Central memory CD4-positive, alpha-beta T cell (primary cell): Measurements from ENCODE around the gene ATP9A.

Experiments used
- DNase-seq: peaks from one replicate; pipeline ENCODE4 v3.0.0; 2022

The ATP9A gene

DNA sequence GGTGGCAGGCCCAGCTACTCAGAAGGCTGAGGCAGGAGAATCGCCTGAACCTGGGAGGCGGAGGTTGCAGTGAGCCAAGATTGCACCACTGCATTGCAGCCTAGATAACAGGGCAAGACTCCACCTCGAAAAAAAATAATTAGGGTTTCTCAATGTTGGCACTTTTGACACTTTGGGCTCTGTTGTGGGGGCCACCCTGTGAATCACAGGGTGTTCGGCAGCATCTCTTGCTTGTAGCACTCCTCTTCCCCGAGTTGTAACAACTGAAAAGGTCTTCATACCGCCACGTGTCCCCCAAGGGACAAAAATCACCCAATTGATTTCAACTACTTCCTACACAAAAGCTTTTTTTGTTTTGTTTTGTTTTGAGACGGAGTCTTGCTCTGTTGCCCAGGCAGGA is 172.4 kb downstream of the ATP9A start:
- no peak for DNase-seq

DNA sequence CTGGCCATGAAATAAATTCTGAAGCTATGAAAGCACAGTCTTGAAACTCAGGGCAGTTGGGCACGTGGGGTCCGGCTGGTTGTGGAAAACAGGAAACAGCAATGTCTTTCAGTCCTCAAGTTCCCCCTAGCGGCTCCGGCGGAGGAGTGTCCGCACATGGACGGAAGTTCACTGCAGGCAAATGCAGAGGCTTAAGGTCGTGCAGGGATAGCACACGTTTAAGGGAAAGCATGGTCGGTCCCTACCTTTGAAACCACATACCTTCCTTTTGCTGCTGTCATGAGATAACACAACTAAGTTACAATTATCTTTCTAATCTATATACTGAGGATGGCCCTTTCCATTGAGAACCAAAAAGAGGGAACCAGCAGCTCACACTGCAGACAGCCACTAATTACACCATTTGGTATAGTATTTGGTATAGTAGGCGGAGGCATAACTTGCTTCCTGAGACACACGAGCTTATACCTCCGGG is 173.1 kb downstream of the ATP9A start:
- peak; percentile 63 for DNase-seq

DNA sequence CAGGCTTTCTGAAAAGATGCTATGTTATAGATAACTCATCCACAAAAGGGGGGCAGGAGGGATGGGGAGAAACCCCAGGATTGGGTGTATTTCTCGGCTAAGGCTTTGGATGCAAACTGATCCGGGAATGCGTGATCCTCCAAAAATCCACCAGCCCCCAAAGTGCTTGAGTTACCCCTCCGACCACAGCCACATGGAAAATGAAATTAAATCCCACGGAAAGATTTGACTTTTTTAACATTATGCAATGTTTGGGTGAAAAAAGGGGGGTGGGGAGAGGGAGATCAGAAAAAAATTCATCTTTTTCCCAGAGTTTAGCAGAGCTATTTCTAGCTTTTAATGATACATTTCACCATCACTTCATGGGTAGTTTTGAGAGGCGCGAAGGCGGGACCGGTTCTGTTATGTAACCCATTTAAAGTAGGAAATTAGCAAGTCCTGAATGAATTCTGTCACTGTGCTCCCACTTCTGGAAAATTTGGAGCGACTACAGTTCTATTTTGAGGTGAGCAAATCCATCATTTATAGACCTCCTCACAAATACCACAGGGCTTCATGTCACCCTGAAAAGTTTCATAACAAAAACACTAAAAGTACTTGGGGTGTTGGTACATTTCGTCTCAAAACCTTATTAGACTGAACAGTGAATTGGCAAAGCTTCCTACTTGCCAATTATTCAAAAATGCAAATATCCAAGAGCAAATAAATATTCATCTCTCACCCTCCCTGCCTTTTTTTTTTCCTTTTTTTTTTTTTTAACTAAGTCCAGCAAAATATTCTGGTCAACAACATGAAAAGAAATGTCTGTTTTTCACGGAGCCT is 173.7 kb downstream of the ATP9A start:
- DNase-seq = no peak

DNA sequence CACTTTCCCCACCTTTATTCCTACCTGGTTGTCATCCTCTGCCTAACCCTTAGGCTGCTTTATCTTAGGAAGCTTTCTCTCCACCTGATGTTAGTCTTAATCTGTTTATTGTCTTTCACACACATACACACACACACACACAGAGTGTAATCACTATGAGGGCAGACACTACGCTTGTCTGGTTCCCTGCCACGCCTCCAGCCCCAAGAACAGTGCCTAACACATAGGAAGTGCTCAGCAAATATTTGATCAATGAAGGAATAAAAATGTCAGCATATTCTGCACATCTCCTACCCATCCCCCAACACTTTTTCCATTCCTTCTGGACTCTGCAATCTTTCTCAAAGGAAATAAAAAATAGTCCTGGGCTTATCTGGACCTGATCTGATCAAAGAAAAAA is 174.6 kb downstream of the ATP9A start:
- no peak for DNase-seq

DNA sequence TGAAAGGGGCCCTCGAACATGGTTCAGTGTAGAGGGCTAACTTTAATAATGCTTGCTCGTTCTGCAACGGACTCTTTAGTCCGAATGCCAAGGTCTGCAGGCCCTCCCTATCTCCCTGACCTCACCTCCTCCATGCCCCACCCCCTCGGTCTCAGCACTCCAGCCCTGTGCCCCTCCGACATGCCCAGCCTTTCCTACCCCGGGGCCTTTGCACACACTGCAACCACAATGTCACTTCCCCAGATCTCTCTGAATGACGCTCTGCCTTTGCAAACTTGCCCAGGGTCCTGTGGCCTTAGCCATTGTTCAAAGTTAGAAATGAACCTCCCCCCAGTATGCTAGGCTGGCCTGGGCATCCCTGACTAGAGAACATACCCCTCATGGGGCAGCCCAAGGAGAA is 175.6 kb downstream of the ATP9A start:
- DNase-seq = no peak

DNA sequence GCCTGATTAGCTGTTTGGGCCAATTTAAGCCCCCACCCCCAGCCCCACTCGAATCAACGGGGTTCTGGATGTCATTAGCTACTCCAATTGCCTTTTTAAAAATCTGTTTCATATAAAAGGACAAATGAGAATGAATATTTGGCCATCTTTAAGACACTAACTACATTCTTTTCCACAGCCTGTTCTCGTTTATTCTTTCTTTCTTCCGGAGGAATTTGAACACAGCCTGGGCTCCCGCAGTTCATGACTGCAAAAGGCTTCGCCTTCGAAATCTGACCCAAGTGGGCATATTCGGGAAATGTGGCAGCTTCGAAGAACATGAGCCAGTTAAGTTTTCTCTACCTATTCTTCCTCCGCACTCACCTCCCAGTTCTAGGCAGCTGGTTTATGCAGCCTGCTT is 176.3 kb downstream of the ATP9A start:
- no peak for DNase-seq

DNA sequence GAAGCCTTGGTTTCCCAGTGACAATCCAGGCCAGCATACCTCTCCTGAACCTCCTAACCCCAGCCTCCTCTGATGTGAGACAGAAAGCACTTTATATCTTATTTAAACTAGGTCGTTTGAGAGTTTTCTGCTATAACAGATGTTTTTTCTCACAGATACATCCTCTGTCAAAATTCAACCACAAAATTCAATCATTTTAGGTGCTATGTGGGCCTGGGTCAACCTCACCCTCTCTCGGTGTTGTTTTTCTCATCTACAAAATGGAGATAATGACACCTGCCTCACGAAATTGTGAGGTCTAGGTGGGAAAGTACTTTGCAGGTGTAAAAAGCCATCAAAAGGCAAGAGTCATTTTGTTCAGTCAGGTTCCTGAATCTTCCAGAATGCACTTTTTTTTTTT is 179.4 kb downstream of the ATP9A start:
- no peak for DNase-seq

DNA sequence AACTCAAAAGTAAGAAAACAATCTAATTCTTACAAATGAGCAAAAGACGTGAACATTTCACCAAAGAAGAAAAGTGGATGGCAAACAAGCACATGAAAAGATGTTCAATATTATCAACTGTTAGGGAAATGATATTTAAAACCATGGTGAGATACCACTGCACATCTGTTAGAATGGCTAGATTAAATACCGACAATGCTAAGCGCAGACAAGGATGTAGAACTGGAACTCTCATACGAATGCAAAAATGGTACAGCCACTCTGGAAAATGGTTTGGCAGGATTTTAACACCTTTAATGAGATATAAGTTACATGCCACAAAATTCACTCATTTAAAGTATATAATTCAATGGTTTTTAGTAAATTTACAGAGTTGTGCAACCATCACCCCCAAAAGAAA is 181.0 kb downstream of the ATP9A start:
- DNase-seq = no peak

DNA sequence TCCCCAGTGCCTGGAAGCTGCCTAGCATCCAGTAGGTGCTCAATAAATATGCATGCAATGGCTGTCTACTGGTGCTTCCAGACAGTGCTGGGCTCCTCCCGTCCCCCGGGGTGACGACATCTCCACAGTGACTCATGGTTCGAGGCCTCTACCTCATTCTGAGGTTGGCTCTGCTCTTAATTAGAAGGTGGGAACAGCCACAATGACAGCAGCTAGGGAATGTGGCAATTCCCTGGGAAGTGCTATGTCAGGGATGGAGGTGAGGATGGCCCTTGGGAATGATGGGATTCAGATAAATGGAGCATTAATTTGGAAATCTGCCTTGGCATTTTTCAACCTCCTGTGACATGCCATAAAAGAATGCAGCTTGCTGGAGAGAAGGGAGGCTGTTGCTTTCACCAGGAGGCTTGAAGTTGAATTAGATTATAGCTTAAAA is 182.2 kb downstream of the ATP9A start:
- no peak for DNase-seq

DNA sequence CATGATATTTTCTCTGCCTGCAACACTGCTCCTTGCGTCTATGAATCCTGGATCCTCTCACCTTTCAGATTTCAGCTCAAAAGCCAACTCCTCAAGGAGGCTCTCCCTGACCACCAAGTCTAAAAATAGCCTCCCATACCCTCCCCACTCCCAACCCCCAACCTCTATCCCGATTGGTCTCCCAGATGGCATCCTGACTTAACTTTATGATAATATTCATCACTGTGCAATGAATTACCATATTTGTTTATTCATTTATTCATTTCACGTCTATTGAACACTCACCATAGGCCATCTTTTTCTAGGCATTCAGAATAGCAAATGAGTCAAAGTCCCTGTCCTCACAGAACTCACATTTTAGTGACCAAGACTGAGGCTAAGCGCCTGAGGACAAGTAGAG is 183.0 kb downstream of the ATP9A start:
- DNase-seq = no peak

DNA sequence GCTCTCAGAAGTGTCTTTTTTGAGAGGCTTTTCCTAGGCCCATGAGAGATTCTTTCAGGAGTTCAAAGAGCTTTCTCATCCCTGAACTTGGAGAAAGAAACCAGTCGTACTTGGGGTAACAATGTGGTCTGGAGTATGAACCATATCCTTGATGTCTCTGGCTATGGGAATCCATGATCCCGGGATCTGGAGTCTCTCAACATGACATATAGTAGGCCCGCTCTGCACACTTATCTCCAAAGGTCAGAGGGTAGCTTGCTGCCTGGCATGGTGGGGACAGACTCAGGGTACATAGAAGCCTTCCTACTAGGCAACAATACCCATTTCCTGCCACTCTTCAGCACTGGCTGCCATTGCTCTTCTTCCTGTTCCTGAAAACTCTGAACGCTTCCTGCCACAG is 183.5 kb downstream of the ATP9A start:
- DNase-seq = no peak

DNA sequence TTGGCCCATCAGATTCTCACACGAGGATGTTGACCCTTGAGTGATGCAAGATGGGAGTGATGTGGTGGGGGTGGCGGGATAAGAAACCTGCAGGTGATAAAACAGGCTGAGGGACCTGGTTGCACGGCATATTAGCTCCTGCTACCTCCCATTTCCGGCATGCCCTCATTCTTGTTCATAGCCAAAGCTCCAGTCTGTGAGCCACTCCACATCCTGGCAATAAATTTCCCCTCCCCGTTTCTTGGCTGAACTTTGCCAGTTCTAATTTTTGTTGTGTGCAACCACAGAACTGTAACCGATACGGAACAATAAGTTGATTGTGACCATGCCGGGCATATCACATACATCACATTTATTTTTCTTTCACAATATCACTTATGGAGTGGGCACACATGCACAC is 184.1 kb downstream of the ATP9A start:
- DNase-seq = no peak

DNA sequence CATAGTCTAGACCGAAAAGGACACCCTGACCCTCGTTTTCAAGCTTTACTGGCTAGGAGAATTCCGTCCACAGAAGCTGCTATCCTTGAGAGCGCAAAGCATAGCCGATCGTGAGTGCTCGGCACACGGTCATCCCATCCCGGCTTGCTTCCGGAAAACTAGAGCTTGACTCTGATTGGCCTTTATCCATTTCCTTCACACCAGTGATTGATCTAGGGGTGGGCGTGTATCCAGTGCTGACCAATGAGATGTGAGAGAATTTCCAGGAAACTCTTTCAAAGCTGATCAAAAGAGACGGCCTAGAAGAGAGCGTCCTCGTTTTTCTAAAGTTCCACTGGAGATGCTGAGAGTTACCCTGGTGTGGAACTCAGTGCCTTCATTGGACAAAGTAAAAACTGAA is 184.7 kb downstream of the ATP9A start:
- DNase-seq = no peak

DNA sequence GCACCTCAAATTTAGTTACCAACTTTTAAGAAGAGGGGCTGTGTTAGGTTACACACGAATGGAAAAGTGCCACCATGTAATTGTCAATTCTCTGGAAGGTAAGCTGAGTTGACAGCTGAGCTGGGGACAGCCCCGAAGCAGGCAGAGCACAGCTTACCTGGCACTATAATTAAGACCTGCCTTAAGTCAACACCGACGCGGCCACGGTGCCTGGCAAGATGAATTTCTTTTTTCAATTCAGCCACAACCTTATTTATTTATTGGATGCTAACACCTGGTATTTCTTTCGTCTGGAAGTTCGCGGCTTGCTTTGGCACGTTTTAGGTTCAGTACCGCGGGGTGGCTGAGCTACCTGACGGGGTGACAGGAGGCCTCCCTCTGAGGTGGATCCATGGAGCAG is 185.1 kb downstream of the ATP9A start:
- no peak for DNase-seq

DNA sequence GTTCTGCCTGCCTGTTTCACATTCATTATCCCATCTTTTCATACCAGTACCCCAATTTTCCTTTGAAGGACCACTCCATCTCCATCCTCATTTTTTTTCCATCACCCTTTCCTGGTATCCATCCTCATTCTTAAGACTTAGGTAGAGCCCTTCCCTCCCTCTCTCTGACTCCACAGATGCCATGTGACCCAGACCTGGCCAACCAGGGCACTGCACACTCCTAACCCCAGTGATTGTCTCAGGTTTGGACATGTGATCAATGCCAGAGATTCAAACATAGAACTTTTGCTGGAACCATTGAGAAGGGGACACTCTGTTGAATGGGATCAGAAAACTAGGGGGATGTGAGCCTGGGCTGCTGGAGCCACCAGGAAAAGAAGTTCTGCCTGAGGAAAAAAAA is 186.6 kb downstream of the ATP9A start:
- DNase-seq = no peak

DNA sequence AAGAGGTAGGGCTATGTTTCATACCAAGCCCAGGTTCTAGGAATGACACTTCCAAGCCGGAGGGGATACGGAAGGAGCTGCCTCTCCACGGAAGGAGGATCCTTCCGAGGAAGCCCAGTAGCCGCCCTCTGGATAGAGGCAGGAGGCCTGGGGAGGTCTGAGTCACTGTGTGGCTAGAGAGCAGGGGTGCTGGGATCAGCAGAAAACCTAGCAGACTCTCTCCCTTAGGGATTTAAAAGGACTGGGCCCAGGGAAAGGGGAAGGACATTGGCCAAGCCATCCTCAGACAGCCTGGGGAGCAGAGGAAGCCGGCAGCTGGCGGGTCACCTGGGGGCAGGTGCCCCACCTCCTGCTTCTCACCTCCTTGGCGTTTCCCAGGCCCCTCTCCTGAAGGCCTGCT is 189.1 kb downstream of the ATP9A start:
- no peak for DNase-seq

DNA sequence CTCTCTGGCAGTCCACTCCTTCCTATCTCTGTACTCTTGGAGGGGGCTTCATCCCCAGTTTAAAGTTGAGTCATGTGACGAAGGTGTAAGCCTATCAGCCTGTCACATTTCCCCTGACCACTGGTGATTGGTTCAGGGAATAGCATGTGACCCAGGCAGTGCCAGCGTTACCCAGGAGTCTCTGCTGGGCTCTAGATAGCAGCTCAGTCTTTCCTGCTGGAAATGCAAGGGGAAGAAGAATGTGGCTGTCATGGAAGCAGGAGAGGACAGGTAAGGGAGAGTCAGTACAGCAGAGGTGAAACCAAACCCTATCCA is 190.1 kb downstream of the ATP9A start:
- no peak for DNase-seq

DNA sequence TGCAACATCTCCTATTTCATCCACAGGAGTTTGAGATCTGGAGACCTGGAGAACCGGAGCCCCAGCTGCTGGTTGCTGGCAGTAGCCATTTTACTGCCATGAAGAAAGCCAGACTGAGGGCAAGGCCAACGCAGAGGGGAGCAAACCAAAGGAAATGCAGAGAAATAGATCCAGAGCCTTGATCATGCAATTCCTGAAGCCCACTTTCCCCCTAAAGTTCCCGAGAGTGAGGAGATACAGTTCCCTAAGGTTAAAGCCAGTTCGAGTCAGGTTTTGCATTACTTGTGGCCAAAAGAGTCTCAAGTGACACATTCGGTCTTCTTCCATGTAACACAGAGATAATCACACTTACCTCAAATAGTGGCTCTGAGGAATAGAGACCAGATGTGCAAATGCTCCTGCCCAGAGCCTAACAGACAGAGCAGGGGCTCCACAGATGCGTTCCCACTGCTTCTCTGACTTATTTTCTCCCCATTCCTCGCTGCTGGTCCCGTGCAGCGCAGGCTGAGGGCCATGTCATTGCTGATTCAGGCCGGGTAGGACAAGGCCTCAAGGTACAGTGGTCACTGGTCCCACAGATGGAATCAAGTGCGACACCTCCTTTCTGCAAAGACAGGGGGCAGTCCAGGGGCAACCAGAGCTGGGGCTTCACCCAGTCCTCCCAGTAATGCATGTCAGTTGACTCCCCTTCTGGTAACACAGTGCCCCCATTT is 190.6 kb downstream of the ATP9A start:
- no peak for DNase-seq

DNA sequence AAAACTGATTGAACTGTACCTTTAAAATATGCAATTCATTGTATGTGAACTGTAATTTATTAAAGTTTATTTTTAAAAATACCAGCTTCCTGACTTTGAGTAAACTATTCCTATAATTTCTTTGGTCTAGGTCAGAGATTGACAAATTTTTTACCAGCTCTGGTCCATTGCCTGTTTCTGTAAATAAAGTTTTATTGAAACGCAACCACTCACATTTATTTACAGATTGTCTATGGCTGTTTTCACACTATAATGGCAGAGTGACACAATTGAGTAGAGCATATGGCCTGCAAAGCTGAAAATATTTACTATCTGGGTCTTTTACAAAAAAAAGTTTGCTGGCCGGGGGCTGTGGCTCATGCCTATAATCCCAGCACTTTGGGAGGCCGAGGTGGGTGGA is 192.7 kb downstream of the ATP9A start:
- no peak for DNase-seq

DNA sequence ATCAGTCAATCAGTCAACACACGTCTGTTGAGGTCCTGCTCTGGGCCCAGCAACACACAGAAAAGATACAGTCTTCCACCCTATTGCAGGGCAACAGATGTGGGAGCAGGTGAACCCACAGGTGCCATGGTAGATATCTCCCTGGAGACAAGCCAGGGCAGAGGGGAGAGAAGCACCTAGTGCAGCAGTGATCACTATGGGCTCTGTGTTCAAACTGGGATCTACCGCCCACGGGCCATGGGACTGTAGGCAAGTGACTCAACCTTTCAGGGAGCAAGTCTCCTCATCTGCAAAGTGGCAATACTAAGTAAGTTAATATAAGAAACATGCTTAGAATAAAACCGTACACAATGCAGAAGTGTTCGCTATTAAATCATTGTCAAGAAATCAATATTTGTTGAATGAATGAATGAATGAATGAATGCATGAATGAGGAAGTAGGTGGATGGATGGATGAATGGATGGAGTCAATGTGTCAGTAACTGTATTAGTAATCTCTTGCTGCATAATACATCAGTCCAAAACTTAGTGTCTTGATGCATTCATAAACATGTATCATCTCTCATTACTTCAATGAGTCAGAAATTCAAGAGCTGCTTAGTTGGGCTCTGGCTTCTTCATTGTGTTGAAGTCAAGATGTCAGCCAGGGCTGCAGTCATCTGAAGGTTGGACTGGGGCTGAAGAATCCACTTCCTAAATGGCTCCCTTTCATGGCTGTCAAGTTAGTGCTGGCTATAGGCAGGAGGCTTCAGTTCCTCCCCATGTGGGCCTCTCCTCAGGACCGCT is 193.7 kb downstream of the ATP9A start:
- no peak for DNase-seq

DNA sequence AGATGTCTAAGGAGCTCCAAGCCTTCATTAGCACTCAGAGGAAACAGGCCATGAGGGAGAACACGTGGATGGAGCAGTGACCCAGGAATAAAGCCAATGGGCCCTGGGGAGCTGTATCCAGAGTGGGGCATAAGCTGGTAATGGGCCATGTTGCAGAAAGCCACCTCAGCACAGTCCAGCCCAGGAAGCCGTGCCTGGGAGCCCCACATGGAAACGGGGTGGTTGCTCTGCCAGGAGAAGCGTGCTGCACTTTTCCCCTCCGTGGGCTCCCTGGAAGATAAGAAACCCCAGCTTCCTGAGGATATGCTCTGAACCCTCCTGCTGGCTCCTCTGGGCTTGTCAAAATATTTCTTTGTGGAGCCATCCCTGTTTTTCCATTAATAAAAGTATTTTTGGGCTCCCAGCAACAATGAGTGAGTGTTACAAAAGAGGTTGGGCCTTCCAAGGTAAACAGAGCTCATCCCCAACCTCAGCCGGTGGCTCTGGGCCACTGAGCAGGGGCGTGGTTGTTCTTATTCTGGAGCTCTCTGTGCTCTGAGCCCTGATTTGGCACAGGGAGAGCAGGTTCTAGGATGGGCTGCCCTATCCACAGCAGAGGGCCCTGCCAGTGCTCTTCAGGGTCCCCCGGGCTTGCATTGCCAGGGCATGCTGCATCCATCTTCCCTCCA is 194.5 kb downstream of the ATP9A start:
- no peak for DNase-seq

DNA sequence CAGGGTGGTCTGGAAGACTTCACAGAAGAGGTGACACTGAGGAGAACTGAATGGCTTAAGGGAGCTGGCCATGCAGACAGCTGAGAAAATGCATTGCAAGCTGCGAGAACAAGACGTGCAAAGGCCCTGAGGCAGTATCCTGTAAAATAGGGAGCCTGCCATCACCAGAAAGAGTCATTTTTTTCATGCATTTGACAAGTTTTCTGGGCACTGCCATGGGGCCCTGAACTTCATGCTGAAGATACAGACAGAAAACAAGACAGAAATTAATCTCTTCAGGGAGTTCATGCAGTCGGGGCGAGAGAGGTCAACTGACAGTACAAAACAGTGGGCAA is 196.8 kb downstream of the ATP9A start:
- no peak for DNase-seq

DNA sequence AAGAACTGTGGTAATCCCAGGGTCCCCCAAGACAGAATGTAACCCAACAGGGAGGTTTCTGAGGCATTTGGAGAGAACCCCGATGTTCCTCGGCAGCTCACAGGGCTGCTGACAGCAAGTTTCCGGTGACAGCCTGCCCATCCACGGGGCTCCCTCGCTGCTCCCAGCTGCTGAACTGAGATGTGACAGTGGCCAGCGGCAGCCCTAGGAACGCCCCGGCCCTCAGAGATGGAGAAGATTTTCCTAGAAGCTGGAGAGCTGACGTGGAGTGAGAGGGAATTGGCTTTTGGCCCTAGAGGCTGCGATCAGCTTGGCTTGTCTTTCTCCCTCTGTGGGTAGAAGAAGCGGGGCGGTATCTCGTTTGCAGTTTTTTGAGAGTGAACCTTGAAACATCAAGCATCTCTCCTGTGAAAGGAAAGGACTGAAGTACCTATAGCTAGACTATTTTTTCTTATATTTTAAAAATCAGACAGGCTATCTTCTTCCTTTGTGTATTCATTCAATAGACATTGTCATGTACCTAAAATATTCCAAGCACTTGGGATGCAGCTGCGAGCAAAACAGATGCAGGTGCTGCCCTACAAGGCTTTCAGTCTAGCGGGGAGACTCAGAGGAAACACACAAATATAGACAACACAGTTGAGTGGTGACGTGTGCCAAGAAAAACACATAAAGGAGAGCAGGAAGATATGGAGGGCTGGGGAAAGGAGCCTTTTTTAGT is 197.3 kb downstream of the ATP9A start:
- no peak for DNase-seq
